GM12864 (cell line): ENCODE data around the gene PRRT4.

Experiments used
- DNase-seq: peaks from one replicate; pipeline ENCODE4 v3.0.0-alpha.2; 2011; ENCODE audit warnings: low read depth
- H3K4me3 ChIP-seq: 2 replicates; pipeline ENCODE4 v1.5.1; 2011; ENCODE audit warnings: mild to moderate bottlenecking, low read depth, low read length, control low read depth
- TF ChIP-seq, protein P1 (sequence below): IDR thresholded peaks from 2 replicates; pipeline ENCODE4 v1.5.1; 2011; ENCODE audit warnings: low read depth, mild to moderate bottlenecking, moderate library complexity, low read length, control low read depth, inconsistent platforms; ENCODE audit errors: missing control alignments

The PRRT4 gene

DNA sequence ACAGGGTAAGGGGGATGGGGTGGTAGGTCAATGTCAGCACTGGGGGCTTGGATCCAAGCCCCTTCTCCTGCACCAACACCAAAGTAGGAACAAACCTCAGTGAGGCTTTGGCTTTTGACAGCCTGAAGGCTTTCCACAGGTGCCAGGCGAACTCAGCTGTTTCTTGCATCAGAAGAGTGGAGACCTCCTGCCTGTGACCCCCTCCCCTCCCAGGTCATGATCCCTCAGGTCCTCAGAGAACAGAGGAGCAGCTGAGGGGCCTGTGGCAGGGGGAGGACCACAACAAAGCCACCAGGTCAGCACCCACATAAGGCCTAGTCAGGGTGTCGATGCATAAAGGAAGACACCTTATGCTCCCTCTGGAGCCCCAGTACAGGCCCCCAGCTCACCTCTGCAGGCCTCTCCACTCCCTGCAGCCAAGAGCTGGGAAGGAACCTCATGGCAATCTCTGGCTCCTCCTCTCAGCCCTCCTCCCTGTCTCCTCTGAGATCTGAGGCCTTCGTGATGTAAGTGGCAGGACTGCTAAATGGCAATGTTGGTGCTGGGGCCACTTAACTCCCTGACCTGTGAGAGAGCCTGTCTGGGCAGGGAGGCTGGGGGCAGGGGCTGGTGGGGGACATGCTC lies 19.1 kb upstream of the PRRT4 start:
- DNase-seq = no peak
- no peak overlapping the region for H3K4me3 ChIP-seq
- TF ChIP-seq, protein P1, sequence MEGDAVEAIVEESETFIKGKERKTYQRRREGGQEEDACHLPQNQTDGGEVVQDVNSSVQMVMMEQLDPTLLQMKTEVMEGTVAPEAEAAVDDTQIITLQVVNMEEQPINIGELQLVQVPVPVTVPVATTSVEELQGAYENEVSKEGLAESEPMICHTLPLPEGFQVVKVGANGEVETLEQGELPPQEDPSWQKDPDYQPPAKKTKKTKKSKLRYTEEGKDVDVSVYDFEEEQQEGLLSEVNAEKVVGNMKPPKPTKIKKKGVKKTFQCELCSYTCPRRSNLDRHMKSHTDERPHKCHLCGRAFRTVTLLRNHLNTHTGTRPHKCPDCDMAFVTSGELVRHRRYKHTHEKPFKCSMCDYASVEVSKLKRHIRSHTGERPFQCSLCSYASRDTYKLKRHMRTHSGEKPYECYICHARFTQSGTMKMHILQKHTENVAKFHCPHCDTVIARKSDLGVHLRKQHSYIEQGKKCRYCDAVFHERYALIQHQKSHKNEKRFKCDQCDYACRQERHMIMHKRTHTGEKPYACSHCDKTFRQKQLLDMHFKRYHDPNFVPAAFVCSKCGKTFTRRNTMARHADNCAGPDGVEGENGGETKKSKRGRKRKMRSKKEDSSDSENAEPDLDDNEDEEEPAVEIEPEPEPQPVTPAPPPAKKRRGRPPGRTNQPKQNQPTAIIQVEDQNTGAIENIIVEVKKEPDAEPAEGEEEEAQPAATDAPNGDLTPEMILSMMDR = no peak

DNA sequence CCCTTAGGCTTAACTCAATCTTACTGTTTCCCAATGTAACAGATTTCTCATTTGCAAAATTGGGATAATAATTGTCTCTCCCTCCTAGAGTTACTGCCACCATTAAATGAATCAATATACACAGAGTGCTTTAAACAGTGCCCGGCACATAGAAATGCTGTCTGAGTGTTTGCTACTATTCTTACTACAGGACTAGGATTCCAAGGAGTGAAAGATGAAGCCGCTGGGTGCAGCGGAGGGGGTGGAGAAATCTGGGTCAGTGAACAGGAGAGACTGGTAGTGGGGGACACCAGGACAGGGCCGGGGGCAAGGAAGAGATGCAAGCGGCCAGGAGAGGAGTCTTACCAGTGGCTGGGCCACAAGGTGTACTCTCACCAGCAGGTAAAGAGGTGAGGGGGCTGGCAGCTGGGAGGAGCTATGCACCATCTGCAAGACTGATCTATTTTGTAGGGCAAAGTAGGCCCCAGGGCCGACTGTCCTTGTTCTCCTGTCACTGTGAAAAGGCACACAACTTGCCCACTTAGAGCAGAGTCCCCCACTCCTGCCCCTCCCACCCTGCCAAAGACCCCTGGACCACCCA lies 18.5 kb upstream of the PRRT4 start:
- TF ChIP-seq, protein P1 = no peak
- no peak for DNase-seq
- H3K4me3 ChIP-seq = no peak overlapping the region

DNA sequence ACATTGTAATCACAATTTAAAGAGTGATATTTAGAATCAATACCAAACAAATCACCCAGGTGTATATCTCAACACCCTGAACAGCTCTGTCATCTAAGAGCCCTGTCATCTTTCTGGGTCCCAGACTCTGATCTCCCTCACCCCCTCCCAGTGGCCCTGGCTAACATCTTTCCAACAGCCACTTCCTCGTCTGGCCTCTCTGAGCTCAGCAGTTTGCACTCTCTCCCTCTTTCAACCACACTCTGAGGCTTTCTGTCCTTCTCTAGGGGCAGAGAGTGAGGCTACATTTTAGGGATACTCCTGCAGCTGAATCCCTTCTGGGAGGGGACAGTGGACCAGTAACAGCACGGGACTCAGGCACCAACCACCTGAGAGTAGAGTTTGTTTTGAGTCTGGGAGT lies 17.1 kb upstream of the PRRT4 start:
- TF ChIP-seq, protein P1 = no peak
- no peak overlapping the region for H3K4me3 ChIP-seq
- DNase-seq = no peak

DNA sequence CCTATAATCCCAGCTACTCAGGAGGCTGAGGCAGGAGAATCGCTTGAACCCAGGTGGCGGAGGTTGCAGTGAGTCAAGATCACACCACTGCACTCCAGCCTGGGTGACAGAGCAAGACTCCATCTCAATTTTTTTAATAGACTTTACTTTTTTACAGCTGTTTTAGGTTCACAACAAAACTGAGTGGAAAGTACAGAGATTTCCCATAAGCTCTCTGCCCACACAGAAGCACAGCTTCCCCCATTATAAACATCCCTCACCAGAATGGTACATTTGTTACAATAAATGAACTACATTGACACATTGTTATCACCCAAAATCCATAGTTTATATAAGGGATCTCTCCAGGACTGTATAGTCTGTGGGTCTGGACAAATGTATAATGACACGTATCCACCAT lies 14.6 kb upstream of the PRRT4 start:
- DNase-seq = no peak
- H3K4me3 ChIP-seq = no peak overlapping the region
- TF ChIP-seq, protein P1 = no peak

DNA sequence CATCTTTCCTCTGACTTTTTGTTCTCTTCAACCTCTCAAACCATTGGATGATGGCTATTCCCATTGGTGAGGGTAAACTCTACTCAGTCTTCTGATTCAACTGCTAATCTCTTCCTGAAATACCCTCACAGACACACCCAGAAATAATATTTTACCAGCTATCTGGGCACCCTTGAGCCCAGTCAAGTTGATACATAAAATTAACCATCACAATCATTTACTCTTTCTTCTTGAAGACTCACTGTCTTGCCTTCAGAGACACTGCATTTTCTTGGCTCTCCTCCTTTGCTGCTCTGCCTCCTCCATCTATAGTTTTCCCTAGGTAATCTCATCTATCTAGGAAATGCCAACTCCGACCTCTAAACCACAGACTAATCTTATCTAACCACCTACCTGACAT lies 12.6 kb upstream of the PRRT4 start:
- no peak overlapping the region for H3K4me3 ChIP-seq
- TF ChIP-seq, protein P1 = no peak
- DNase-seq = no peak

DNA sequence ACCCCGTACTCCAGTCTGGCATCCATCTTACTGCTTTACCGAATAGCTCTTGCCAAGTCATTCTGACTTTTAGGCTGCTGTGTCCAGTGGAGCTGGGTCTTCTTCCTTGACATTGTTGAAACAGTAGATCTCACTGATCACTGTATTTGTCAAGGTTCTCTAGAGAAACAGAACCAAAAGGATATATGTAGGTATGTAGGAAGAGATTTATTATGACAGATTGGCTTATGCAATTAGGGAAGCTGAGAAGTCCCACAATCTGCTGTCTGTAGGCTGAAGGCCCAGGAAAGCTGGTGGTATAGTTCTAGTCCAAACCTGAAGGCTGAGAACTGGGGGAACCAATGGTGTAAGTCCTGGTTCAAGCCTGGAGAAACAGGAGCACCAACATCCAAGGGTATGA lies 12.1 kb upstream of the PRRT4 start:
- TF ChIP-seq, protein P1 = no peak
- no peak for DNase-seq
- H3K4me3 ChIP-seq = no peak overlapping the region

DNA sequence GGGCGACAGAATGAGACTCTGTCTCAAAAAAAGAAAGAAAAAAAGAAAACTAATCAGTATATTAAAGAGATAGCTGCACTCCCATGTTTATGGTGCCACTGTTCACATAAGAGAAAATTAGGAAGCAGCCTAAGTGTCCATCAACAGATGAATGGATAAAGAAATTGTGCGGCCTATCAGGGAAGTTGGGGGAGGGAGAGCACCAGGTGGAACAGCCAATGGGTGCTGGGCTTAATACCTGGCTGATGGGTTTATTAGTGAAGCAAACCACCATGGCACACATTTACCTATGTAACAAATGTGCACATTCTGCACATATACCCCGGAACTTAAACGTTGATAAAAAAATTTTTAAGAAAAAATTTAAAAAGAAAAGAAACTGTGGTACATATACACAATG lies 9.0 kb upstream of the PRRT4 start:
- DNase-seq = no peak
- TF ChIP-seq, protein P1 = no peak
- H3K4me3 ChIP-seq = no peak overlapping the region
